Thyroid gland (tissue), 4 donors: ENCODE measurements around the gene TBC1D5.

Source experiments
- CTCF ChIP-seq, 6 experiments: fragments of 200-600 bp in 3 of 6; fragments of 450-650 bp in 3 of 6; sonication (generic) in 3 of 6; IDR thresholded peaks; one replicate each; pipeline ENCODE4 v1.5.1; 2016 to 2019; ENCODE audit warnings: antibody characterized with exemption in 6 of 6, mild to moderate bottlenecking in 2 of 6, inconsistent platforms in 1 of 6, moderate library complexity in 1 of 6
- POLR2A ChIP-seq, 2 donors: fragments of 450-650 bp; IDR thresholded peaks; one replicate each; pipeline ENCODE4 v1.6.1; 2017; ENCODE audit warnings: antibody characterized with exemption in 2 of 2, mild to moderate bottlenecking in 2 of 2, moderate library complexity in 1 of 2

- TF ChIP-seq CTCF (IDR thresholded peaks at IDR 0.05): no peak
- TF ChIP-seq POLR2A (IDR thresholded peaks at IDR 0.05): no peak
Measured at GRCh38 chr3:17783426-17783825, 41.0 kb upstream of the TBC1D5 start.
